Measurements from ENCODE around the gene AMELX.

The AMELX gene

GRCh38 chrX:11328134-11328533 lies 34.9 kb downstream of the AMELX start:
- no peak for DNase-seq (ENCODE audit: low spot score)
- TF ChIP-seq CTCF (IDR thresholded peaks at IDR 0.05), result no peak
- Histone ChIP-seq H3K4me3 (no peak overlapping the region), H3K27ac (no peak overlapping the region)

GRCh38 chrX:11329021-11329420 lies 35.8 kb downstream of the AMELX start:
- H3K27ac ChIP-seq, result no peak overlapping the region
- no peak for TF ChIP-seq CTCF (IDR thresholded peaks at IDR 0.05)
- no peak overlapping the region for H3K4me3 ChIP-seq
- no peak for DNase-seq (ENCODE audit: low spot score)

GRCh38 chrX:11331788-11332187 lies 38.6 kb downstream of the AMELX start:
- Histone ChIP-seq H3K27ac (no peak overlapping the region), H3K4me3 (no peak overlapping the region)
- TF ChIP-seq CTCF (IDR thresholded peaks at IDR 0.05), result no peak
- DNase-seq (ENCODE audit: low spot score), result no peak

- H3K27ac ChIP-seq, result no peak overlapping the region
- DNase-seq (ENCODE audit: low spot score), result no peak
- no peak overlapping the region for H3K4me3 ChIP-seq
- no peak for TF ChIP-seq CTCF (IDR thresholded peaks at IDR 0.05)
These were observed 41.0 kb downstream of the AMELX start for GRCh38 chrX:11334165-11334564.

- no peak for TF ChIP-seq CTCF (IDR thresholded peaks at IDR 0.05)
- Histone ChIP-seq H3K4me3 (no peak overlapping the region), H3K27ac (no peak overlapping the region)
- no peak for DNase-seq (ENCODE audit: low spot score)
These were observed 43.0 kb downstream of the AMELX start for GRCh38 chrX:11336201-11336600.

GRCh38 chrX:11337292-11338009 lies 44.2 kb downstream of the AMELX start:
- H3K27ac ChIP-seq, result no peak overlapping the region
- no peak for DNase-seq (ENCODE audit: low spot score)
- TF ChIP-seq CTCF (IDR thresholded peaks at IDR 0.05), result no peak
- H3K4me3 ChIP-seq, result no peak overlapping the region
